Muscle of back (tissue), 13 donors: ENCODE results near the gene CTSE. TPM values are rescaled to one million over a fixed set of nuclear protein-coding genes. Genes with fewer than 3 reads are reported as not detected.
"Not testable (repeated sequence)": the region's sequence is repeated elsewhere in the genome, so short reads cannot be mapped to it uniquely, and the experiment has no call there.

Source experiments
- DNase-seq, 3 donors: peaks; one replicate each; pipeline versions ENCODE4 v3.0.0 to v3.0.0-alpha.2; 2013
- long read RNA-seq, 9 donors: transcript quantifications; one replicate each; lab custom pipeline, GENCODE V29; 2026
- polyA plus RNA-seq, 10 donors: library from polyadenylated mRNA; unstranded; fragments of 120-200 nt; gene quantifications; one replicate each; pipeline ENCODE4 v1.2.1, GENCODE V29; 2013; ENCODE audit not compliant: insufficient read length in 10 of 10

CTSE gene
- polyA plus RNA-seq: 1 to 10 TPM in 1 of 10 donors, under 1 TPM in 9; 0.09 to 1.2 (median 0.33) TPM
- long read RNA-seq, donor 1: 0 reads
- long read RNA-seq, donor 2: 0 reads
- long read RNA-seq, donor 3: 0 reads
- long read RNA-seq, donor 4: 0 reads
- long read RNA-seq, donor 5: 0 reads
- long read RNA-seq, donor 6: 0 reads
- long read RNA-seq, donor 7: 0 reads
- long read RNA-seq, donor 8, partial matches to known transcripts: 0 of 1 reads
- long read RNA-seq, donor 8, other reads (novel, unspliced or antisense): 0 of 1 reads
- long read RNA-seq, donor 9: 0 reads

GRCh38 chr1:206023695-206024094 is at the start of gene CTSE:
Gene CTSE (minus strand): TSS chr1:206023895. CDS start chr1:206023791, 104 bp downstream.
- no peak for DNase-seq

GRCh38 chr1:206070627-206071304 is 47.1 kb upstream of the CTSE start:
- no peak for DNase-seq

GRCh38 chr1:206068314-206068713 is 44.6 kb upstream of the CTSE start:
- DNase-seq: no peak

GRCh38 chr1:206067486-206068227 is 44.0 kb upstream of the CTSE start:
- no peak for DNase-seq

GRCh38 chr1:206066479-206067171 is 42.9 kb upstream of the CTSE start:
- DNase-seq: no peak

GRCh38 chr1:206065547-206066145 is 42.0 kb upstream of the CTSE start:
- DNase-seq: no peak

GRCh38 chr1:206064501-206064900 is 40.8 kb upstream of the CTSE start:
- not testable (repeated sequence) for DNase-seq

GRCh38 chr1:206064001-206064400 is 40.3 kb upstream of the CTSE start:
- not testable (repeated sequence) for DNase-seq

- peak in 1 of 3 donors; percentile 42 for DNase-seq
Observed at GRCh38 chr1:206062464-206062863, 38.8 kb upstream of the CTSE start.

GRCh38 chr1:206060844-206061243 is 37.1 kb upstream of the CTSE start:
- DNase-seq: no peak

- DNase-seq: no peak
Observed at GRCh38 chr1:206059355-206059915, 35.7 kb upstream of the CTSE start.

- no peak for DNase-seq
Observed at GRCh38 chr1:206058927-206059292, 35.2 kb upstream of the CTSE start.

GRCh38 chr1:206058289-206058926 is 34.7 kb upstream of the CTSE start:
- not testable (repeated sequence) for DNase-seq

GRCh38 chr1:206055639-206056323 is 32.1 kb upstream of the CTSE start:
- DNase-seq: not testable (repeated sequence)

GRCh38 chr1:206055069-206055625 is 31.5 kb upstream of the CTSE start:
- DNase-seq: not testable (repeated sequence)

- DNase-seq: not testable (repeated sequence)
Observed at GRCh38 chr1:206053616-206054015, 29.9 kb upstream of the CTSE start.

GRCh38 chr1:206052919-206053610 is 29.4 kb upstream of the CTSE start, which contains the start of gene RHEX:
Gene RHEX (plus strand): TSS chr1:206053173. CDS start chr1:206097829, 44,656 bp downstream.
- not testable (repeated sequence) for DNase-seq

GRCh38 chr1:206052231-206052865 is 28.7 kb upstream of the CTSE start:
- not testable (repeated sequence) for DNase-seq
